Smooth muscle cell (in vitro differentiated cells): ENCODE results near the gene POLK. TPM values are rescaled to one million over a fixed set of nuclear protein-coding genes. Genes with fewer than 3 reads are reported as not detected.
"Not testable (repeated sequence)": the region's sequence is repeated elsewhere in the genome, so short reads cannot be mapped to it uniquely, and the experiment has no call there.

ENCODE experiments used
- DNase-seq: peaks from one replicate; lab custom pipeline; 2025; ENCODE audit not compliant: unreplicated experiment; lab: John Stamatoyannopoulos, UW
- H2AFZ ChIP-seq: fragments of 200-600 bp; sonication (generic); 2 replicates; pipeline ENCODE4 v1.6.0; 2016; ENCODE audit warnings: antibody characterized with exemption, low read depth, mild to moderate bottlenecking
- H3F3A ChIP-seq: fragments of 200-600 bp; sonication (generic); 2 replicates; pipeline ENCODE4 v1.6.0; 2017; ENCODE audit warnings: antibody characterized with exemption, low read depth
- H3K27ac ChIP-seq: fragments of 200-600 bp; sonication (generic); 2 replicates; pipeline ENCODE4 v1.5.1; 2016; ENCODE audit warnings: low read depth, mild to moderate bottlenecking
- H3K27me3 ChIP-seq: fragments of 200-600 bp; sonication (generic); 2 replicates; pipeline ENCODE4 v1.6.1; 2016; ENCODE audit warnings: low read depth, mild to moderate bottlenecking
- H3K36me3 ChIP-seq: fragments of 200-600 bp; sonication (generic); 2 replicates; pipeline ENCODE4 v1.5.1; 2016; ENCODE audit warnings: low read depth
- H3K4me1 ChIP-seq: fragments of 200-600 bp; sonication (generic); 2 replicates; pipeline ENCODE4 v1.5.1; 2016; ENCODE audit warnings: low read depth
- H3K4me2 ChIP-seq: fragments of 200-600 bp; sonication (generic); 2 replicates; pipeline ENCODE4 v1.6.0; 2016; ENCODE audit warnings: mild to moderate bottlenecking
- H3K4me3 ChIP-seq: fragments of 200-600 bp; sonication (generic); 2 replicates; pipeline ENCODE4 v1.5.1; 2016; ENCODE audit warnings: mild to moderate bottlenecking
- H3K79me2 ChIP-seq: fragments of 200-600 bp; sonication (generic); 2 replicates; pipeline ENCODE4 v1.6.0; 2016; ENCODE audit warnings: low read depth, mild to moderate bottlenecking
- H3K9ac ChIP-seq: fragments of 200-600 bp; sonication (generic); 2 replicates; pipeline ENCODE4 v1.6.0; 2016; ENCODE audit warnings: low read depth
- H3K9me3 ChIP-seq: fragments of 200-600 bp; sonication (generic); replicated peaks from 2 replicates; pipeline ENCODE4 v1.5.1; 2016; ENCODE audit warnings: low read depth
- H4K20me1 ChIP-seq: fragments of 200-600 bp; sonication (generic); 2 replicates; pipeline ENCODE4 v1.6.0; 2016; ENCODE audit warnings: low read depth
- WGBS: methylation state at CpG from one replicate; pipeline ENCODE4 v1.1.7; 2016; ENCODE audit warnings: low lambda C conversion rate; 5-methylcytosine and 5-hydroxymethylcytosine counted together
- polyA plus RNA-seq: library from polyadenylated mRNA; unstranded; fragments of >200 nt; fragmentation: Nextera tagmentation; extraction: Ambion mirVana; gene quantifications from 2 replicates; pipeline ENCODE4 v1.2.1, GENCODE V29; 2016
- total RNA-seq: library from RNA; depleted of rRNA; stranded (reverse); fragments of >200 nt; gene quantifications from 2 replicates; pipeline ENCODE4 v1.2.3, GENCODE V29; 2014
- TF ChIP-seq, protein P1 (sequence below): fragments of 200-600 bp; sonication (generic); IDR thresholded peaks from 2 replicates; pipeline ENCODE4 v1.5.1; 2017; ENCODE audit warnings: borderline replicate concordance, mild to moderate bottlenecking, antibody characterized with exemption; ENCODE audit not compliant: insufficient read depth, poor library complexity, severe bottlenecking

POLK gene
- total and polyA plus RNA-seq, 2 experiments from 2014 or later, result 12.8 to 36.5 TPM

DNA sequence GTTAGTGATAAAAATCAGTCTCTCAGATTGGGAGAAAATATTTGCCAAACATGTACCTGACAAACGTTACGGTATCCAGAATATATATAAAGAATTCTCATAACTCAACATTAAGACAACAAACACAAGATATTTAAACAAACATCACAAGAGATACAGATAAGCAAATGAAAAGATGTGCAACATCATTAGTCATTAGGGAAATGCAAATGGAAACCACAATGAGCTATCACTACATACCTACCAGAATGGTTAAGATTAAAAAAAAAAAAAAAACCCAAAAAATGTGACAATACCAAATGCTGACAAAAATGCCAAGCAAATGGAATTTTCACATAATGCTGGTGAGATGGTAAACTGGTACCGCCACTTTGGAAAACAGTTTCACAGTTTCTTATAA, 15.7 kb upstream of the POLK start:
- TF ChIP-seq, protein P1, sequence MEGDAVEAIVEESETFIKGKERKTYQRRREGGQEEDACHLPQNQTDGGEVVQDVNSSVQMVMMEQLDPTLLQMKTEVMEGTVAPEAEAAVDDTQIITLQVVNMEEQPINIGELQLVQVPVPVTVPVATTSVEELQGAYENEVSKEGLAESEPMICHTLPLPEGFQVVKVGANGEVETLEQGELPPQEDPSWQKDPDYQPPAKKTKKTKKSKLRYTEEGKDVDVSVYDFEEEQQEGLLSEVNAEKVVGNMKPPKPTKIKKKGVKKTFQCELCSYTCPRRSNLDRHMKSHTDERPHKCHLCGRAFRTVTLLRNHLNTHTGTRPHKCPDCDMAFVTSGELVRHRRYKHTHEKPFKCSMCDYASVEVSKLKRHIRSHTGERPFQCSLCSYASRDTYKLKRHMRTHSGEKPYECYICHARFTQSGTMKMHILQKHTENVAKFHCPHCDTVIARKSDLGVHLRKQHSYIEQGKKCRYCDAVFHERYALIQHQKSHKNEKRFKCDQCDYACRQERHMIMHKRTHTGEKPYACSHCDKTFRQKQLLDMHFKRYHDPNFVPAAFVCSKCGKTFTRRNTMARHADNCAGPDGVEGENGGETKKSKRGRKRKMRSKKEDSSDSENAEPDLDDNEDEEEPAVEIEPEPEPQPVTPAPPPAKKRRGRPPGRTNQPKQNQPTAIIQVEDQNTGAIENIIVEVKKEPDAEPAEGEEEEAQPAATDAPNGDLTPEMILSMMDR, result no peak
- Histone ChIP-seq H3K9me3 (no peaks in the 10 kb centered on the region), H3K36me3 (no peaks in the 10 kb centered on the region), H3K27me3 (no peaks in the 10 kb centered on the region), H3K4me1 (peaks cover 3% of the 10 kb centered on the region), H2AFZ (no peak overlapping the region), H3K79me2 (no peaks in the 10 kb centered on the region), H3K4me3 (no peak overlapping the region), H3K9ac (no peak overlapping the region), H3F3A (no peaks in the 10 kb centered on the region), H4K20me1 (peaks cover 32% of the 10 kb centered on the region), H3K4me2 (no peak overlapping the region), H3K27ac (no peak overlapping the region)
- DNase-seq, result no peak
- WGBS, result 91% methylated on average over 3 of the region's 3 CpGs

DNA sequence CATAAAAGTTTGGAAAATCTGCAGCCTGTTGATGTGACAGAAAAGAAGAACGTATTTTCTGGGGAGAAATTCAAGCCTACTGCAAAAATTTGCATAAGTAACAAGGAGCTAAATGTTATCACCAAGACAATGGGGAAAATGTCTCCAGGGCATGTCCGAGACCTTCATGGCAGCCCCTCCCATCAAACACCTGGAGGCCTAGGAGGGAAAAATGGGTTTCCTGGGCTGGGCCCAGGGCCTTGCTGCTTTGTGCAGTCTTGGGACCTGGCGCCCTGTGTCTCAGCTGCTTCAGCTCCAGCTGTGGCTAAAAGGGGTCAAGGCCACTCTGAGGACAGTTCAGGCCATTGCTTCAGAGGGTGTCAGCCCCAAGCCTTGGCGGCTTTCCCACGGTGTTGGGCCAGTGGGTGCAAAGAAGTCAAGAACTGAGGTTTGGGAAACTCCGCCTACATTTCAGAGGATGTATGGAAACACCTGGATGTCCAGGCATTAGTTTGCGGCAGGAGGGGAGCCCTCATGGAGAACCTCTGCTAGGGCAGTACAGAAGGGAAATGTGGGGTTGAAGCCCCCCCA, 13.4 kb upstream of the POLK start:
- Histone ChIP-seq H3K9ac (no peak overlapping the region), H3K9me3 (no peaks in the 10 kb centered on the region), H2AFZ (no peak overlapping the region), H3K36me3 (no peaks in the 10 kb centered on the region), H3K27ac (no peak overlapping the region), H3K27me3 (no peaks in the 10 kb centered on the region), H3F3A (no peaks in the 10 kb centered on the region), H3K4me1 (peaks cover 3% of the 10 kb centered on the region), H3K4me2 (no peak overlapping the region), H3K4me3 (no peak overlapping the region), H4K20me1 (peaks cover 53% of the 10 kb centered on the region), H3K79me2 (peaks cover 15% of the 10 kb centered on the region)
- DNase-seq, result no peak
- 96% methylated on average over 7 of the region's 7 CpGs for whole genome bisulfite sequencing
- TF ChIP-seq, protein P1, result no peak

DNA sequence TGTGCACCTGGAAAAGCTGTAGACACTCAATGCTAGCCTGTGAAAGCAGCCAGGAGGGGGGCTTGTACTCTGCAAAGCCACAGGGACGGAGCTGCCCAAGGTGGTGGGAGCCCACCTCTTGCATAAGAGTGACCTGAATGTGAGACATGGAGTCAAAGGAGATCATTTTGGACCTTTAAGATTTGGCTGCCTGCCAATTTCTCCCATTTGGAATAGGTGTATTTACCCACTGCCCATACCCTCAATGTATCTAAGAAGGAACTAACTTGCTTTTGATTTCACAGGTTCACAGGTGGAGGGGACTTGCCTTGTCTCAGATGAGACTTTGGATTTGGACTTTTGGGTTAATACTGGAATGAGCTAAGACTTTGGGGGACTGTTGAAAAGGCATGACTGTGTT, 12.8 kb upstream of the POLK start:
- Histone ChIP-seq H3K79me2 (peaks cover 18% of the 10 kb centered on the region), H4K20me1 (peaks cover 57% of the 10 kb centered on the region)
- not testable (repeated sequence) for H3K4me1 ChIP-seq, H3K4me2 ChIP-seq, H3K4me3 ChIP-seq, H3K9me3 ChIP-seq, H3K27ac ChIP-seq, H3F3A ChIP-seq, DNase-seq, H3K9ac ChIP-seq, H3K27me3 ChIP-seq, H2AFZ ChIP-seq, H3K36me3 ChIP-seq
- WGBS, result 100% methylated on average over 1 of the region's 1 CpG

DNA sequence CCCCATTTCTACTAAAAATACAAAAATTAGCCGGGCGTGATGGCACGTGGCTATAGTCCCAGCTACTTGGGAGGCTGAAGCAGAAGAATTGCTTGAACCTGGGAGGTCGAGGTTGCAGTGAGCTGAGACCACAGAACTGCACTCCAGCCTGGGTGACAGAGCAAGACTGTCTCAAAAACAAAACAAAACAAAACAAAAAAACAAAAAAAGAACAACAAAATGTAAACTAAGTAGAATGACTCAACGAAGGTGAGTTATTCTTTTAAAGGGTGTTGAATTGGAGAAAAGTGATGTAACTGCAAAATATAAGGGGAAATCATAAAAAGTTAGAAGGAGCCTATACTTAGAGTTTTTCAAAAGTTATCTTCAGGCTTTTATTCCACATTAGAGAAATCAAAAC, 6.6 kb upstream of the POLK start:
- H3K4me2 ChIP-seq, H3K9me3 ChIP-seq, H2AFZ ChIP-seq, H3K27me3 ChIP-seq, DNase-seq, H3K27ac ChIP-seq, H3K36me3 ChIP-seq, H3K4me3 ChIP-seq, H3F3A ChIP-seq, H3K9ac ChIP-seq: not testable (repeated sequence)
- peaks cover 72% of the 10 kb centered on the region for H4K20me1 ChIP-seq
- WGBS, result 98% methylated on average over 5 of the region's 5 CpGs
- H3K79me2 ChIP-seq, result peaks cover 71% of the 10 kb centered on the region
- H3K4me1 ChIP-seq, result peaks cover 11% of the 10 kb centered on the region

DNA sequence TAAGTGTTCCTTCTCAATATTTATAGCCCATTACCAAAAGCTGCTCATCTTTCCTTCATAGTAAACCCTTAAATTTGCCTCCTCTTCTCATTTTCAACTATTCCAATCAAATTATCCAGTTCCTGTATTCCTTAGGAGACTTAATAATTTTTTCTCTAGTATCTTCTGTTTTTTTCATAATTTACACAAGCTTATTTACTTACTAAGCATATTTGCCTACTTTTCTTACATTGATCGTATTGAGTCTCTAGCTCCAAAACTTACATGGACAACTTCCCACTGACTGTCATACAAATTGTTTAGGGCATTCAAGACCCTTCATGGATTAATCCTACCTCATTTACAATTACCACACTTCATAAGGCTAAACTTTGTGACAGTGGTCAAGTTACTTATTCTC, 3.9 kb upstream of the POLK start:
- Histone ChIP-seq H3K36me3 (no peaks in the 10 kb centered on the region), H4K20me1 (peaks cover 56% of the 10 kb centered on the region), H2AFZ (no peak overlapping the region), H3K9me3 (no peaks in the 10 kb centered on the region), H3F3A (no peaks in the 10 kb centered on the region), H3K27ac (no peak overlapping the region), H3K4me1 (peaks cover 20% of the 10 kb centered on the region), H3K9ac (no peak overlapping the region), H3K4me2 (no peak overlapping the region), H3K4me3 (no peak overlapping the region), H3K27me3 (no peaks in the 10 kb centered on the region), H3K79me2 (peaks cover 78% of the 10 kb centered on the region)
- TF ChIP-seq, protein P1, result no peak
- WGBS, result 92% methylated on average over 1 of the region's 1 CpG
- DNase-seq, result no peak
